Urothelium cell line (cell line): ENCODE measurements around the gene SLC44A2.

Source experiments
- DNase-seq: peaks from one replicate; pipeline ENCODE4 v3.0.0; 2011; ENCODE audit warnings: low spot score, mixed read lengths
- FAIRE-seq: peaks from 2 replicates; lab custom pipeline; 2011; peaks lifted over from hg19 to GRCh38; lab: Jason Lieb, UNC

SLC44A2 gene

DNA sequence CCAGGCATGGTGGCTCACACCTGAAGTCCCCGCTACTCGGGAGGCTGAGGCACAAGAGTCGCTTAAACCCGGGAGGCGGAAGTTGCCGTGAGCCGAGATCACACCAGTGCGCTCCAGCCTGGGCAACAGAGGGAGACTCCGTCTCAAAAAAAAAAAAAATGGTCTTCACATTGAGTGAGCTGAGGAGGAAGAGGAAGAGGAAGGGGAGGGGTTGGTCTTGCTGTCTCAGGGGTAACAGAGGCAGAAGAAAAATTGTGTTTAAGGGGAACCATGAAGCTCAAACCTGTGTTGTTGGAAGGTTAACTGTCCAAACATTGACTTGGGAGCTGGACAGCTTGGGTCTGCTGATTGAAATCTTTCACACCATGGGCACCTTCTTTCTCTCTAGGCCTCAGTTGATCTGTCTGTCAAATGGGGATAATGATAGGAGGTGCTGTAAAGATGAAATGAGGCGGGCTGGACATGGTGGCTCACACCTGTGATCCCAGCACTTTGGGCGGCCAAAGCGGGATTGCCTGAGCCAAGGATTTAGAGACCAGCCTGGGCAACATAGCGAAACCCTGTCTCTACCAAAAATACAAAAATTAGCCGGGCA is 9.8 kb upstream of the SLC44A2 start:
- DNase-seq: no peak

DNA sequence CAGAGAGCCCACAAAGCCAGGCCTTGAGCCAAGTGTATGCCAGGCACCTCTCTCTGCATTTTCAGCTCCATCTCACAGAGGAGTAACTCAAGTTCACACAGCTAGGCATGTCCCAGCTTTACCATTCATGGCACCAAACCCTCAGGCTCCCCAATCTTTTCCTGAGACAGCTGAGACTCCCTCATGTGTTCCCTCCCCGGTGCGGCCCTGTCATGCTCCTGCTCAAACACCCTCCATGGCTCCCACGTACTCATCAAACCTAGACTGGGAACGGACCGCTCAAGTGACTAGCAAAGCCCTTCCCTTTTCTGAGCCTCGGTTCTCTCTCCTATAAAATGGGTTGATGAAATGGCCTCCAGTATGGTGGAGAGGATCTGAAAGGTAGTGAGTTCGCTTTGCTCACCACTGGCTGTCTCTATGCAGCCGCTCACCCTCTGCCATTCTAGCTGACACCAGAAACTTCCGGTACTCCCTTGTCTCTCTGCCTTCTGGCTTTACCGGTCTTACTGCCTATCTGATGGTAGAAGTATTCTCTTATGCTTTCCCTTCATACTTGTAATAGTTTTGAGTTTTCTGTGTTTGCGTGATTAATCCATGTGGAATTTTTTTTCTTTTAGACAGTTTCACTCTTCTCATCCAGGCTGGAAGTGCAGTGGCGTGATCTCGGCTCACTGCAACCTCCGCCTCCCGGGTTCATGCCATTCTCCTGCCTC is 7.8 kb upstream of the SLC44A2 start:
- DNase-seq: peak; percentile 40
- FAIRE-seq: no peak

More for the DNA sequence above, 9.8 kb upstream of the SLC44A2 start:
- no peak for FAIRE-seq

DNA sequence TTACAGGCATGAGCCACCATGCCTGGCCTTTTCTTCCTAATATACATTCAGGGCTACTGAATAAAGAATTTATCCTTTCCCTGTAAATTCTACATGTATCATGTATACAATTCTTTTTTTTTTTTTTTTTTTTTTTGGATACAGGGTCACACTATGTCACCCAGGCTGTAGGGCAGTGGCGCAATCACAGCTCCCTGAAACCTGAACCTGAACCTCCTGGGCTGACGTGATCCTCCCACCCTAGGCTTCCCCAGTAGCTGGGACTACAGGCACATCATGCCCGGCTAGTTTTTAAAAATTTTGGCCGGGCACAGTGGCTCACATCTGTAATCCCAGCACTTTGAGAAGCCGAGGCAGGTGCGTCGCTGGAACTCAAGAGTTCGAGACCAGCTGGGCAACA is 6.5 kb upstream of the SLC44A2 start:
- FAIRE-seq (no peak), DNase-seq (no peak)

DNA sequence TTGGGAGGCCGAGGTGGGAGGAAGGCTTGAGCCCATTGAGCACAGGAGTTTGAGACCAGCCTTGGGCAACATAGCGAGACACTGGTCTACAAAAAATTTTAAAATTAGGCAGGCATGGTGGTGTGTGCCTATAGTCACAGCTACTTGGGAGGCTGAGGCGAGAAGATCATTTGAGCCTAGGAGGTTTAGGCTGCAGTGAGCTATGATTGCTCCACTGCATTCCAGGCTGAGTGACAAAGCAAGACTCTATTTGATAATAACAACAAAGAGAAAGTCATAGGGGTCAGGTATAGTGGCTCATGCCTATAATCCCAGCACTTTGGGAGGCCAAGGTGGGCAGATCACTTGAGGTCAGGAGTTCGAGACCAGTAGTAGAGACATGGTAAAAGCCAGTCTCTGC is 4.6 kb upstream of the SLC44A2 start:
- DNase-seq: no peak

DNA sequence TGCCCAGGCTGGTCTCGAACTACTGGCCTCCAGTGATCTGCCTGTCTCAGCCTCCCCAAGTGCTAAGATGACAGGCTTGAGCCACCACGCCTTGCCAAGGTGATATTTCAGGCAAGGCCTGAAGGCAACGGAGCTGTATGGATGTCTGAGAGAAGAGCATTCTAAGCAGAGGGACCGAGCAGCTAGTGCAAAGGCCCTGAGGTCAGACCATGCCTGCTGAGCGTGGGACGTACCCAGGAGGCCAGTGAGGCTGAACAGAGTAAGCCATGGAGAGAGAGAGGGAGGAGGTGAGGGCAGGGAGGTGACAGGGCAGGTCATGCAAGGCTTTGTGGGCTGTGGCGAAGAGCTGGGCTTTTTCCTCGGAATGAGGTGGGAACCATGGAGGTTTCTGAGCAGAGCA is 3.4 kb upstream of the SLC44A2 start:
- FAIRE-seq (no peak), DNase-seq (no peak)

More for the DNA sequence above, 4.6 kb upstream of the SLC44A2 start:
- no peak for FAIRE-seq

DNA sequence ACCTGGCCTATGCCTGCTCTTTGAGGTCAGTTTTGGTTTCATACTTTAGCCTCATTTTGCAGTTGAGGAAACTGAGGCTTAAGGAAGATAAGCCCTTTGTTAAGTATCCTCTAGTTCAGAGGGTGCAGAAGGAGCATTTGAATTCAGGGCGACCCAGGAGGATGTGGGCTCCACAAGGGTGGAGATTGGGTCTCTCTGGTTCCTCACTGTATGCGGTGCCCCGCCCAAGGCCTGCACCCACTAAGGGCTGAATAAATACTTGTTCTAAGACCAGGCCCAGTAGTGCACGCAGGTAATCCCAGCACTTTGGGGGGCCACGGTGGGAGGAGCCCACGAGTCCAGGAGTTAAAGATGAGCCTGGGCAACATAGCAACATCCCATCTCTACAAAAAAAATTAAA is 768 bp upstream of the SLC44A2 start:
- no peak for DNase-seq
- no peak for FAIRE-seq

DNA sequence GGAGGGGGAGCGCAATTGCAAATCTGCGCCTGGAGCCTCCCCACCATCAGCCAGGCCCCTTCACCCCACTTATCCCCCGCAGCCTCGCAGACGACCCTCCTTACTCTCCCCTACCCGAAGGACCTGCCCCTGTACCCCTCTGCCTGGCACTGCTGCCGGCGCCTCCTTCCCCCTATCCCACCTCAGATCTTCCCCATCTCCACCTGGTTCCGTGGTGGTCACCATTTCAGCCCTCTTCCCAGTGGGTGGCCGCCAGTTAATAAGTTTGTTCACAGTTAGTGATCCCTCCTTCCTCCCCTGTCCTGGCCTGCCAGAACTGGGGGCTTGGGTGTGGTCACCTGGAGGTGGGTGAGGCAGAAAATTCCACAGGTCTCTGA is 397 bp downstream of the SLC44A2 start:
- no peak for DNase-seq
- FAIRE-seq: no peak

DNA sequence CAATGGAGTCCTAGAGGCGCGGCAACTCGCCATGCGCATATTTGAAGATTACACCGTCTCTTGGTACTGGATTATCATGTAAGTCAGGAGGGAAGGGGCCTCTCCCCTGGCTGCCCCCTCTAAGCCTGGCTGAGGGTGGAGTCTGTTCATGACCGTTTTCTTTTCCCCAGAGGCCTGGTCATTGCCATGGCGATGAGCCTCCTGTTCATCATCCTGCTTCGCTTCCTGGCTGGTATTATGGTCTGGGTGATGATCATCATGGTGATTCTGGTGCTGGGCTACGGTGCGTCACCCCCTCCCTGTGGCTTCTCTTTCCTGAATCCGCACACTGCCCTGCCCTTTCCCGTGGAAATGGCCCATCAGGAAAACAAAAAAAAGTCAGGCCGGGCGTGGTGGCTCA is 6.5 kb downstream of the SLC44A2 start:
- no peak for FAIRE-seq
- DNase-seq: no peak

DNA sequence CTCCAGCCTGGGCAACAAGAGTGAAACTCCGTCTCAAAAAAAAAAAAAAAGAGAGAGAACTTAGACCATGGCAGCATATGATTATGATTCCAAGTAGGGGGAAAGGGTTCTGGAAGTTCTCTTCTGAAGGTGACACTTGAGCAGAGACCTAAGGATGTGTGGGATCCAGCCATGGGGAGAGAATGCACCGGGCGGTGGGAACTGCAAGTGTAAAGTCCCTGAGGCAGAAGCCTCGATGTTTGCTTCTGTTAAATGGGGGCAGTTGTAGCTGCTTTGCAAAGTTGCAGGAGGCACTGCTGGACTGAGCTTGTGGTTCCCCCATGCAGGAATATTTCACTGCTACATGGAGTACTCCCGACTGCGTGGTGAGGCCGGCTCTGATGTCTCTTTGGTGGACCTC is 9.1 kb downstream of the SLC44A2 start:
- FAIRE-seq: no peak

DNA sequence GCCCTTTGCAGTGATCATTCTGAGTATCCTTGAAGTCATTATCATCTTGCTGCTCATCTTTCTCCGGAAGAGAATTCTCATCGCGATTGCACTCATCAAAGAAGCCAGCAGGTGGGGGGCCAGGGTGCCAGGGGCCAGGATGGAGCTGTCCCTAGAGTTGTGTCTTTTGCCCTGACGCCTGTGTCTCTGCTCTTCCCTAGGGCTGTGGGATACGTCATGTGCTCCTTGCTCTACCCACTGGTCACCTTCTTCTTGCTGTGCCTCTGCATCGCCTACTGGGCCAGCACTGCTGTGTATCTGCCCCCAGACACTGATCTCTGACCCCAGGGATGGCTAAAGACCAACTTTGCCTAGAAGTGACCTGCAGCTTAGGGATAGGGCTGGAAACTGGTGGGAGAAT is 9.6 kb downstream of the SLC44A2 start:
- FAIRE-seq: no peak
- DNase-seq: no peak

More for the DNA sequence above, 9.1 kb downstream of the SLC44A2 start:
- DNase-seq: no peak

DNA sequence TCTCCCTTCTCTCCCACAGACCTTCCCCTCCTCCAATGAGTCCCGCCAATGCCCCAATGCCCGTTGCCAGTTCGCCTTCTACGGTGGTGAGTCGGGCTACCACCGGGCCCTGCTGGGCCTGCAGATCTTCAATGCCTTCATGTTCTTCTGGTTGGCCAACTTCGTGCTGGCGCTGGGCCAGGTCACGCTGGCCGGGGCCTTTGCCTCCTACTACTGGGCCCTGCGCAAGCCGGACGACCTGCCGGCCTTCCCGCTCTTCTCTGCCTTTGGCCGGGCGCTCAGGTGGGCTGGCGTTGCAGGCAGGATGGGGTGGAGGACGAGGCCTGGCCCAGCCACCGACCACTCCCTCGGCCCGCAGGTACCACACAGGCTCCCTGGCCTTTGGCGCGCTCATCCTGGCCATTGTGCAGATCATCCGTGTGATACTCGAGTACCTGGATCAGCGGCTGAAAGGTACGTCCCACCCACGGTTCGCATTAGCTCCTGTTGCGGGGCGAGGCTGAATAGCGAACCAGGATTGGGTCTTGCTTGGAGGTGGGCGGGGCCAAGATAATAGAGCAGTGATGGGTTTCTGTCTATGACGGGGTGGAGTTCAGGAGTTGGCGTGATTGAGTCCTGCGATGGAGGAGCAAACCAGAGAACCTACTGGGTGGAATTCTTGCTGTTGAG is 11.1 kb downstream of the SLC44A2 start:
- DNase-seq: no peak
- FAIRE-seq: no peak

DNA sequence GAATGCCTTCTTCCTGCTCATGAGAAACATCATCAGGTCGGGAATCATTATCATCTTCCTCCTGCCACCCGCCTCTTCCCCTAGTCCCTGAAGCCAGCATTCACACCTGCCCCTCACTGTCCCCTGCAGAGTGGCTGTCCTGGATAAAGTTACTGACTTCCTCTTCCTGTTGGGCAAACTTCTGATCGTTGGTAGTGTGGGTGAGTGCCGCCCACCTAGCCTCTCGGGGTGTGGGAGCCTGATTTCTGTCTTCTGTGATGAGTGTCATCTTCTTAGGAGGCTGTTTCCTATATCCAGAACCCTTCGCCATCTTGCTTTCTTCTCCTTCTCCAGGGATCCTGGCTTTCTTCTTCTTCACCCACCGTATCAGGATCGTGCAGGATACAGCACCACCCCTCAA is 12.5 kb downstream of the SLC44A2 start:
- FAIRE-seq: no peak
- no peak for DNase-seq

DNA sequence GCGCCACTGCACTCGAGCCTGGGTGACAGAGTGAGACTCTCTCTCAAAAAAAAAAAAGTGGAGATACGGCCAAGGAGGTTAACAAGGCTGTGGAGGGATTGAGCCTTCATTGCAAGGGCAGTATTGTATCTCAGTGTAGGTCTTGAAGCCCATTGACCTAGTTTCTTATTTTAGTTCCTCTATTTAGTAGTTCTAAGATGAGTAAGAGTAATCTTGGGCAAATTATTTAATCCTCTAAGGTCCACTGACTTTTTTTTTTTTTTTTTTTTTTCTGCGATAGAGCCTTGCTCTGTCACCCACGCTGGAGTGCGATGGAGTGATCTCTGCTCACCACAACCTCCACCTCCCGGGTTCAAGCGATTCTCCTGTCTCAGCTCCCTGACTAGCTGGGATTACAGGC is 14.5 kb downstream of the SLC44A2 start:
- no peak for DNase-seq
- FAIRE-seq: no peak

DNA sequence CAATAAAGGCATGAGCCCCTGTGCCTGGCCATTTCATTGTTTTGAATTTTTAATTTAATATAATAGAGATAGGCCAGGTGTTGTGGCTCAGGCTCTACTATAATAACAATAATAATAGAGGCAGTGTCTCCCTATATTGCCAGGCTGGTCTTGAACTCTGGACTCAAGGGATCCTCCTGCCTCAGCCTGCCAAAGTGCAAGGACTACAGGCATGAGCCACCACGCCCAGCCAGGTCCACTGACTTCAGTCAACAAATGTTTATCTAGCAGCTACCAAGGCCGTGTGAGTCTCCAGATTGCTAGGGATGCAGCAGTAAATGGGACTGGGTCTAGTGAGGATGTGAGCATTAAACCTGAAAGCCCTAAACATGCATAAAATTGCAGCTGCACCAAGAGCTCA is 15.0 kb downstream of the SLC44A2 start:
- FAIRE-seq: no peak
- no peak for DNase-seq

DNA sequence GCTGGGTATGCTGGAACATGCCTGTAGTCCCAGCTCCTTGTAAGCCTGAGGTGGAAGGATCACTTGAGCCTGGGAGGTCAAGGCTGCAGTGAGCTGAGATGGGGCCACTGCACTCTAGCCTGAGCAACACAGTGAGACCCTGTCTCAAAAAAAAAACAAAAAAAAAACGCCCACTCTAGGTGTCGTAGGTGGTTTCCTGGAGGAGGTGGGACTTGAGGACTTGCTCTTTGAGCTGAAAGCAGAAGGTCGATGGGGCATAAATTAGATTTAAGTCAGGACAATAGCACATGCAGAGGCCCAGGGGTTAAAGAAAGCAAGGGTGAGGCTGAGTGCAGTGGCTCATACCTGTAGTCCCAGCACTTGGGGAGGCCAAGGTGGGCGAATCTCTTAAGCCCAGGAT is 15.9 kb downstream of the SLC44A2 start:
- DNase-seq: no peak
- FAIRE-seq: no peak

DNA sequence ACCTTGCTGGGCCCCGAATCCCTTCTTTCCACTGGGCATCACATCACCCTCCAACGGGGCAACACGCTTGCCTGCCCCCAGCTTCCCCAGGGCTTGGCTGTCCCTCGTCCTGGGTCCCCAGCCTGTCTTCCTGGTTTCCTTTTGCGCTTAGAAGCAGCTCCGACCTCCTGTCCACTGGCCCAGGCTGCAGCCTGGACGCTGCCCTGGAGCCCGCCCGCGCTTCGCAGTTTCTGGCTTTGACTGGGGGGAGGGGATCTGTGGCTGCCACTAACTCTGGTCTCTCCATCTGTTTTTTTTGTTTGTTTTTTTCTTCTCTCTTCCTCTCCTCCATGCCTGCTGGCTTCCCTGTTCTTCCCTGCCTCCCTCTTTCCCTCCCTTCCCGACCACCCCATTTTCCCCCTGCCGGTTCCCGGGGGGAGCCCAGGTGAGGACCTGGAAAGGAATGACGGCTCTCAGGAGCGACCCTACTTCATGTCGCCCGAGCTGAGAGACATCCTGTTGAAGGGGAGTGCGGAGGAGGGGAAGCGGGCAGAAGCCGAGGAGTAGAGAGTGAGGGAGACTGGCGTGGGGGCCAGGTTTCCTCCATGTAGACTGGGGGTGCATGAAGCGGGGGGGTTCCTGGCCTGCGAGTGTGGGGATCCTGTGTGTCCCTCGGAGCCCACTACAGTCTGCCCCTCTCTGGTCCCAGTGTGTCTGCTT is 17.3 kb downstream of the SLC44A2 start:
- FAIRE-seq (no peak), DNase-seq (no peak)

DNA sequence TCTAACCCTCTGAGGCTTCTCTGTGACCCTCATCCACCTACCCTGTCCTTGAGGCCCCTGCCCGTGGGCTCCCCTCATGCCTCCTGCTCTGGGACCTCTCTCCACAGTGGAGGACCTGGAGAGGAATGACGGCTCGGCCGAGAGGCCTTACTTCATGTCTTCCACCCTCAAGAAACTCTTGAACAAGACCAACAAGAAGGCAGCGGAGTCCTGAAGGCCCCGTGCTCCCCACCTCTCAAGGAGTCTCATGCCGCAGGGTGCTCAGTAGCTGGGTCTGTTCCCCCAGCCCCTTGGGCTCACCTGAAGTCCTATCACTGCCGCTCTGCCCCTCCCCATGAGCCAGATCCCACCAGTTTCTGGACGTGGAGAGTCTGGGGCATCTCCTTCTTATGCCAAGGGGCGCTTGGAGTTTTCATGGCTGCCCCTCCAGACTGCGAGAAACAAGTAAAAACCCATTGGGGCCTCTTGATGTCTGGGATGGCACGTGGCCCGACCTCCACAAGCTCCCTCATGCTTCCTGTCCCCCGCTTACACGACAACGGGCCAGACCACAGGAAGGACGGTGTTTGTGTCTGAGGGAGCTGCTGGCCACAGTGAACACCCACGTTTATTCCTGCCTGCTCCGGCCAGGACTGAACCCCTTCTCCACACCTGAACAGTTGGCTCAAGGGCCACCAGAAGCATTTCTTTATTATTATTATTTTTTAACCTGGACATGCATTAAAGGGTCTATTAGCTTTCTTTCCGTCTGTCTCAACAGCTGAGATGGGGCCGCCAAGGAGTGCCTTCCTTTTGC is 18.0 kb downstream of the SLC44A2 start:
- no peak for FAIRE-seq
- no peak for DNase-seq

DNA sequence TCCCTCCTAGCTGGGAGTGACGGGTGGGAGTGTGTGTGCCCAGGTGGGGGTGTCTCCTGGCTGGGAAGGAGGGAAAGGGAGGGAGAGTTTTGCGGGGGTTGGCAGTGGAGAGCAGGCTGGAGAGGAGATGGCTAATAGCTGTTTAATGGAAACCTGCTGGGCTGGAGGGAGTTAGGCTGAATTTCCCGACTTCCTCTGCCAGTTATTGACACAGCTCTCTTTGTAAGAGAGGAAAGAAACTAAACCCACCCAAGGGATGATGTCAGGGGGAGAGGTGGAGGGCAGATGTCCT is 18.6 kb downstream of the SLC44A2 start:
- FAIRE-seq (no peak), DNase-seq (no peak)

DNA sequence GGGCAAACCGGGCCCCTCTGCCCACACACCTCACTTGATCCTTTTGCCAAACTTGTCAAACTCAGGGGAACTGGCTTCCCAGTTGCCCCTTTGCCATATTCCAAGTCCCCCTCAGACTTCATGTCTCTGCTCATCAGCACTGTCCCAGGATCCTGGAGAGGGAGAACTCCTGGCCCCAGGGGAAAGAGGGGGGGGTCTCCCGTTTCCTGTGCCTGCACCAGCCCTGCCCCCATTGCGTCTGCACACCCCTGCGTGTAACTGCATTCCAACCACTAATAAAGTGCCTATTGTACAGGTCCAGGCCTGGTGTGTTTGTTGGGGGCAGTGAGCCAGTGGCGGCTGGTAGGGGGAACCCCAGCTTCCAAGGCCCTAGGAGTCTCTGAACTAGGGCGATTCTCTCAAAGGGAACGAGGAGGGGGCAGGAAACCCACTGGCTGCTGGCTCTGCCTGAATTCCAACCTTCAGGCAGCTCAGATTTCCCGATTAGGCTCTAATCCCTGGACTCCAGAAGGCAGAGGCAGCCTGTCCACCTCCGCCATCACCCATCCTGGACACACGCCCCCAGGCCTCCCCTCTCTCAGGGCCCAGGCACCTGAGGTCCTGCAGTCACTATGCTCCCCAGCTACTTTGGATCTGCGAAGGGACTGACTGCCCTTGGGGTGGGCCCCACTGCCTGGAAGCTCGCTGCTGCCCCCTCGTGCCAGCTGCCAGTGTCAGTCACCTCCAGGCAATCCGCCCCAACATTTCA is 19.1 kb downstream of the SLC44A2 start:
- no peak for FAIRE-seq
- DNase-seq: peak; percentile 83

DNA sequence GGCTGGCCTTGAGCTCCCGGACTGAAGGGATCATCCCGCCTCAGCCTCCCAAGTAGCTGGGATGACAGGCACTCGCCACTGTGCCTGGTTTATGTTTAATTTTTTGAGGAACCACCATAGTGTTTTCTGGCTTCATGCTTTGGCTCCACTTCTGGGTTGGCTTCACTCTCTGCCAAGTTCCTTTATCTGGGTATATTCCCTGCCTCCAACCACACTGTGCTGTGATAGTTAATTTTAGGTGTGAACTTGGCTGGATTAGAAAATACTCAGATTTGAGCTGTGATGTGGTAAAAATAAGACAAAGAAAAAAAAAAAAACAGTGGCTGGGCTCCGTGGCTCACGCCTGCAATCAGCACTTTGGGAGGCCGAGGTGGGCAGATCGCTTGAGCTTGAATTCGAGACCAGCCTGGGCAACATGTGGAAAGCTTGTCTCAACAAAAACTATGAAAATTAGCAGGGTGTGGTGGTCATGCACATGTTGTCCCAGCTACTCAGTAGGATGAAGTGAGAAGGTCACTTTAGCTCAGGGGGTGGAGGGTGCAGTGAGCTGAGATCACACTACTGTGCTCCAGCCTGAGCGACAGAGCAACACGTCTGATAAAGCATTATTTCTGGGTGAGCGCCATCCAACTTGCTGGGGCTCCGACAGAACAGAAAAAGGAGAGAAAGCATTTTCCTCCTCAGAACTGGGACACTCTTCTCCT is 21.3 kb downstream of the SLC44A2 start:
- DNase-seq (no peak), FAIRE-seq (no peak)
